Lower leg skin (tissue), 3 donors: Measurements from ENCODE around the gene CDC42.

ENCODE experiments used
- CTCF ChIP-seq, 3 donors: fragments of 450-650 bp; IDR thresholded peaks; one replicate each; pipeline ENCODE4 v1.5.1; 2016; ENCODE audit warnings: antibody characterized with exemption in 3 of 3, mild to moderate bottlenecking in 3 of 3, moderate library complexity in 2 of 3
- POLR2A ChIP-seq, 2 donors: fragments of 450-650 bp; IDR thresholded peaks; one replicate each; pipeline ENCODE4 v1.6.1; 2016 to 2017; ENCODE audit warnings: antibody characterized with exemption in 2 of 2, mild to moderate bottlenecking in 1 of 2, moderate library complexity in 1 of 2

GRCh38 chr1:22057861-22058260, 5.4 kb downstream of the CDC42 start:
- no peak for TF ChIP-seq CTCF (IDR thresholded peaks at IDR 0.05)
- no peak for TF ChIP-seq POLR2A (IDR thresholded peaks at IDR 0.05)
